Endothelial cell of umbilical vein (primary cell): ENCODE results near the gene EMC8.

Experiments
- EZH2 ChIP-seq: IDR thresholded peaks from 2 replicates; pipeline ENCODE4 v1.6.1; 2012; ENCODE audit warnings: borderline replicate concordance, low read depth, mild to moderate bottlenecking, moderate library complexity, low read length, inconsistent platforms; ENCODE audit not compliant: severe bottlenecking
- FOS ChIP-seq: IDR thresholded peaks from 2 replicates; pipeline ENCODE4 v1.6.1; 2011; ENCODE audit warnings: mild to moderate bottlenecking, low read length, moderate library complexity, borderline replicate concordance; ENCODE audit not compliant: insufficient read depth
- GATA2 ChIP-seq: IDR thresholded peaks from 2 replicates; pipeline ENCODE4 v1.7.0; 2011; ENCODE audit warnings: low read depth, mild to moderate bottlenecking, moderate library complexity, mixed read lengths, low read length; ENCODE audit not compliant: insufficient read length, insufficient read depth
- MAX ChIP-seq: IDR thresholded peaks from 2 replicates; pipeline ENCODE4 v1.6.1; 2011; ENCODE audit not compliant: insufficient read depth, insufficient read length
- POLR2A ChIP-seq: IDR thresholded peaks from 2 replicates; pipeline ENCODE4 v1.6.1; 2012; ENCODE audit warnings: low read depth, mild to moderate bottlenecking, control low read depth, low read length
- POLR2AphosphoS5 ChIP-seq: IDR thresholded peaks from 2 replicates; pipeline ENCODE4 v1.6.1; 2012; ENCODE audit warnings: low read depth, mild to moderate bottlenecking, control low read depth, low read length, moderate library complexity; ENCODE audit not compliant: insufficient read depth
- TF ChIP-seq, protein P1 (sequence below), 2 donors: IDR thresholded peaks; 1 replicate in 1 of 2; 2 replicates in 1 of 2; pipeline ENCODE4 v1.5.1; 2011; ENCODE audit warnings: low read length in 2 of 2, mild to moderate bottlenecking in 2 of 2, moderate library complexity in 2 of 2, control low read depth in 1 of 2, inconsistent platforms in 1 of 2, low read depth in 1 of 2; ENCODE audit not compliant: insufficient read depth in 1 of 2; ENCODE audit errors: extremely low read depth in 1 of 2

- no peak for TF ChIP-seq EZH2
- no peak for TF ChIP-seq POLR2A
- no peak for TF ChIP-seq MAX
- TF ChIP-seq, protein P1, sequence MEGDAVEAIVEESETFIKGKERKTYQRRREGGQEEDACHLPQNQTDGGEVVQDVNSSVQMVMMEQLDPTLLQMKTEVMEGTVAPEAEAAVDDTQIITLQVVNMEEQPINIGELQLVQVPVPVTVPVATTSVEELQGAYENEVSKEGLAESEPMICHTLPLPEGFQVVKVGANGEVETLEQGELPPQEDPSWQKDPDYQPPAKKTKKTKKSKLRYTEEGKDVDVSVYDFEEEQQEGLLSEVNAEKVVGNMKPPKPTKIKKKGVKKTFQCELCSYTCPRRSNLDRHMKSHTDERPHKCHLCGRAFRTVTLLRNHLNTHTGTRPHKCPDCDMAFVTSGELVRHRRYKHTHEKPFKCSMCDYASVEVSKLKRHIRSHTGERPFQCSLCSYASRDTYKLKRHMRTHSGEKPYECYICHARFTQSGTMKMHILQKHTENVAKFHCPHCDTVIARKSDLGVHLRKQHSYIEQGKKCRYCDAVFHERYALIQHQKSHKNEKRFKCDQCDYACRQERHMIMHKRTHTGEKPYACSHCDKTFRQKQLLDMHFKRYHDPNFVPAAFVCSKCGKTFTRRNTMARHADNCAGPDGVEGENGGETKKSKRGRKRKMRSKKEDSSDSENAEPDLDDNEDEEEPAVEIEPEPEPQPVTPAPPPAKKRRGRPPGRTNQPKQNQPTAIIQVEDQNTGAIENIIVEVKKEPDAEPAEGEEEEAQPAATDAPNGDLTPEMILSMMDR (IDR thresholded peaks at IDR 0.05; ENCODE audit: extremely low read depth in 1 of 2, insufficient read depth in 1 of 2, low read depth in 1 of 2, low read length in 2 of 2), result no peak
- no peak for TF ChIP-seq POLR2AphosphoS5
- TF ChIP-seq GATA2, result no peak
- TF ChIP-seq FOS, result no peak
Observed at GRCh38 chr16:85844786-85845185, 45.4 kb upstream of the EMC8 start.
